GM19238 (cell line): ENCODE results near the gene SULT1C4.
"Not testable (repeated sequence)": the region's sequence is repeated elsewhere in the genome, so short reads cannot be mapped to it uniquely, and the experiment has no call there.

Source experiments
- DNase-seq: peaks from one replicate; pipeline ENCODE4 v3.0.0; 2011; ENCODE audit warnings: low spot score; ENCODE audit not compliant: insufficient read length

SULT1C4 gene

DNA sequence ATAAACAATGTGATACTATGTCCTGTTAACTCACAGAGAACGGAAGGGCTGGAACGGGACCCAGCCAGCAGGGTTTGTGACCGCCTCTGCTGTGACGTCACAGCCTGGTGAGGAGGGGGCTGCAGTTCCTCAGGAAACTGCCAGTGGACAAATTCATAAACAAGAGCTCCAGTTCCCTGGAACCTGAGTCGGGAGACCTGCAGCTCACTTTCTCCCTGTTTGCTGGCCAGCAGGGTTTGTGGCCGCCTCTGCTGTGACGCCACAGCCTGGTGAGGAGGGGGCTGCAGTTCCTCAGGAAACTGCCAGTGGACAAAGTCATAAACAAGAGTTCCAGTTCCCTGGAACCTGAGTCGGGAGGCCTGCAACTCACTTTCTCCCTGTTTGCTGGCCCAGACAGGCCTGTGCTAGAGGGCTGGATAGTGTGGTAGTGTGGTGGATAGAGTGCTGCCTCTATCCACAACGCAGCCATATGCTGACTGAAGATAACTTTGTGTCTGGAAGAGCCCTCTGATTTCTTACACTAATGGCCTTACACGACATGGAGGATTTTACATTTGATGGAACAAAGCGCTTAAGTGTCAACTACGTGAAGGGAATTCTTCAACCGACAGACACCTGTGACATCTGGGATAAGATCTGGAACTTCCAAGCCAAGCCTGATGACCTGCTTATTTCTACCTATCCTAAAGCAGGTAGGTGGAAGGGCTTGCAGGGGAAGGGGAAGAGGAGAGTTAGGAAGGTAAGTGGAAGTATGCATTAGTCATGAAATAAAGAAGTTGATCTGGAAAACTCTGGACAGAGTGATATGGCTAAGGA is at the start of gene SULT1C4:
SULT1C4 (plus strand) TSS at position 140 of the 816 bp plus-strand sequence; CDS start at position 524, 384 bp downstream.
- no peak for DNase-seq

GRCh38 chr2:108329771-108330170 is 48.0 kb upstream of the SULT1C4 start:
- no peak for DNase-seq

GRCh38 chr2:108330979-108331378 is 46.8 kb upstream of the SULT1C4 start:
- no peak for DNase-seq

GRCh38 chr2:108345951-108346350 is 31.8 kb upstream of the SULT1C4 start:
- no peak for DNase-seq

GRCh38 chr2:108346827-108347226 is 30.9 kb upstream of the SULT1C4 start:
- no peak for DNase-seq

DNA sequence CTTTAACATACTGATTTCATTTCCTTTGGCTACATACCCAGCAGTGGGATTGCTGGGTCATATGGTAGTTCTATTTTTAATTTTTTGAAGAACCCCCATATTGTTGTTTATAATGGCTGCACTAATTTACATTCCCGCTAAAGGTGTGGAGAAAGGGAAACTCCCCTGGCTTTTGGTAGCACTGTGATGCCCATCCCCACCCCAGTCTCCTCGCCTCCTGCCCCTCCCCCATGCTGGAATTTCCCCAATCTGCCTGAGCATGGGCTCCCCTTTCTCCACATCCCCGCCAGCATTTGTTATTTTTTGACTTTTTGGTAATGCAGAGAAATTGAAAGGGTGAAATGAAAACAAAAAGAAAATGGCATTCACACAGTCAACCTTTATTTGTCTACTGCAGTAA is 30.0 kb upstream of the SULT1C4 start:
- no peak for DNase-seq

DNA sequence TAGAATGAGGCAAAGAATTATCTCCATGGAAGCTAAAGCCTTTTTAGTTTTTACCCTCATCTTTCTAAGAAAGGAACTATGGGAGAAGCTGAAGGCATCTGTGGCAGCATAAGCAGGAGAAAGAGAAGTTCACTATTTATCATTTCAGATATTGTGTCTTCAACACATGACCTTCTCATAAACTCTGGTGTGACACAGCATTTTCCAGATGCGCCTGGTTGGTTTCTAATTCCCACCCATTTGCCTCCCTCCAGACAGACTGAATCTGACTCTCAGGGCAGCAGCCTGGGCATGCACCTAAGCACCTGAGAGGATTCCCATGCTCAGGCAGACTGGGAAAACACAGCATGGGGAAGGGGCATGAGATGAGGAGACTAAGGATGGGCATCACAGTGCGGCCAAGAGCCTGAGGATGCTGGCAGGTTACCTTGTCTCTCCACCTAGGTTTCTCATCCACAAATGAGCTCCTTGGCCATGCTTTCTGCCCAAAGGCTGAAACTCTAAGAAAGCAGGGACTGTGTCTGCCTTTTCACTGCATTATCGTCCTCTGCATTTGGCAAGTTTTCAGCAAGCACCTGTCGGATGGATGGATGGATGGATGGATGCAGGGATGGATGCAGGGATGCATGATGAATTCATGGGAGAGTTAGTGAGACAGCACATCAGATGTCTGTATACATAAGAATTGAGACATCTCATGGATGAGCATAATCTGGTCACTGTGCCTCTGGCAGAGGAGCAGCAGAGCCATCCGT is 28.8 kb upstream of the SULT1C4 start:
- no peak for DNase-seq

DNA sequence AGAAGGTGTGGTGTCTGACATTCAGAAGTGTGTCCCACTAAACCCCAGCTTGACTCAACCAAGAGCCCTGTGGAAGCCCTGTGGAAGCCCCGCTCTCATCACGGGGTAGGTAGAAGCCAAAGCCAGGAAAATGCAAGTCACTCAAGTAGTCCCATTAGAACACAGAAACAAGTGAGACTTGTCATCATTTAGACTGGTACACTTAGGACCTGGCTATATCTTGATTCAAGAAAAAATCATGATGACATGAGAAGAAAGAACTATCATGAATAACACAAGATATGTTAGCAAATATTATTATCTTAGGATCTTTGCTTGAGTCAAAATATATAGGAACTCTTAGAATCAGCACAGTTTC is 28.2 kb upstream of the SULT1C4 start:
- no peak for DNase-seq

DNA sequence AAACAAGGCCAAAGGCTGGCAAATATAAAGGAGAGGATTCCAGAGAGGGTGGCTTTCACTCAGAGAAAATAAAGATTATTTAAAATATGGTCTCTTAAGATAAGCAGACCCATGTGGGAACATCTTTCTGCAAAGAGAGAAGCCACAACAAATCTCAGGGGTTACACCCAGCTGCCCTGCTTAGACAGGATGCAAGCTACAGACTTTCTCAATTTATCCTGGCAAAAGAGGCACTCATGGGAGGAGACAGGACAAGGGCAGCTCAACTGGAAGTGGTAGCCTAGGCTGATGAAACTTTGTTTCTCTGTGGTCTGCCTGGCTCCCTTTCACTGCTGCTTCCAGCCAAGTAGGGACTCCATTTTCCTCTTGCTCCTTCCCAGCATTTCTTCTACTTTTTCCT is 25.9 kb upstream of the SULT1C4 start:
- no peak for DNase-seq

DNA sequence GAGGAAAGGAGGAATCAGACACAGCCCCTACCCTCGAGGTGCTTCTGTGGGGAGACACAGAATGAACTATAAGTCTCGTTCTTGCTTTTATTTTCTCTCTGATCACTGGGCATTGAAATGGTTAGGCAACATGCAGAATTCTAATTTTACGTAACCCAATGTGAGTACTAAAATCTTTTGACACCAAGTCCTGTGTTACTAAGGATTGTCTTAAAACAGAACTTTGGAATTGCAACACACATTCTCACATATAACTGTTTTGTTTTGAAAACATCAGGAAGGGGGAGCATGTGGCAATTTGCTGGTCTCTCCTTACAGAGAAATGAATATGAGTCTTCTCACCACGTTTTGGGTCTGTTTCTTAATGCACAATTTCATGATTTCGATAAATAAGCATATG is 23.6 kb upstream of the SULT1C4 start:
- no peak for DNase-seq

GRCh38 chr2:108355906-108356734 is 21.6 kb upstream of the SULT1C4 start:
- DNase-seq, result no peak

- DNase-seq, result not testable (repeated sequence)
Observed at GRCh38 chr2:108359336-108359735, 18.4 kb upstream of the SULT1C4 start.

- DNase-seq, result no peak
Observed at GRCh38 chr2:108360776-108361468, 16.8 kb upstream of the SULT1C4 start.

- no peak for DNase-seq
Observed at GRCh38 chr2:108363024-108363907, 14.5 kb upstream of the SULT1C4 start.

- no peak for DNase-seq
Observed at GRCh38 chr2:108363908-108364225, 13.9 kb upstream of the SULT1C4 start.

GRCh38 chr2:108364676-108365297 is 13.0 kb upstream of the SULT1C4 start:
- DNase-seq, result no peak

- DNase-seq, result no peak
Observed at GRCh38 chr2:108365656-108366055, 12.1 kb upstream of the SULT1C4 start.

- DNase-seq, result no peak
Observed at GRCh38 chr2:108367014-108367413, 10.7 kb upstream of the SULT1C4 start.

DNA sequence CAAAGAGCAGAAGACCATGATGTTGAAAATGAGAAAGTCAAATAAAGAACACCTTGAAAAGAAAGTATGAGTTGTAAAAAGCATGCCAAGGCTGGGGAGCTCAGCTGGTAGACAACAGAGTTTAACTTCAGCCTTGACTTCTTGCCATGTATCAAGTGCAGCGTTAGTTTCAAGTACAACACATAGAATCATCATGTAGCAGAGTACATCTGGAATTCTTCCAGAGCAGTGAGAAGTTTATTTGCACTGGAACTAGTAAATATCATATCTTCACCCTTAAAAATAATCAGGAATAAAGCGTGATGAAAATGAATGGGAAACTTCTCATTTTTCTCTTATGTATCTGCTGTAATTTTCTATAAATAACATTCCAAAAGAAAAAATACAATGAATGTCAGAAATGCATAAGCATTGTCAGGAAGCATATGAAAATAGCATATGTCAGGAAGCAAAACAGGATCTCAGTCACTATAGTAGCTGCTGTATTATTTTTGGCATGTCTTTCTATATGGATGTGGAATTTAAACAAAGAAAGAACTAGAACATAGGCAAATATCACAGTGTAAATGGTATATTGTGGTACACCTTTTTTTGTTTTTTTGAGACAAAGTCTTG is 10.1 kb upstream of the SULT1C4 start:
- DNase-seq, result no peak

DNA sequence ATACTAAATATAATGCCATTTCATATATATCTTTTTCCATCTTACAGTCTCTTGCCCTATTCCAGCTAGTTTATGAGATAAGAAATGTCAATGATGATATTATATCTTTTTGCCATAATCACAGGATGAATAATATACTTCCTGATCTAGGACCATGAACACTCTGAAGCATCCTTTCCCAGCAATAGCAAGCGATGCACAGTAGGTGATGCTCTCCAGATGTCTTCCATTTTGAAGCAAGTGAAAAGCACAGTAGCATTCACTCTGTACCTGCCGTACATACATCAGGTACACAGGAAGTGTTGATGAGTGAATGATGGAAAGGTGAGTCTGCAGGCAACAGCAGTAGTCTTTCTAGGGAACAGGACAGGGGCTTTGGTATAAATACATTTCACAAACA is 8.6 kb upstream of the SULT1C4 start:
- no peak for DNase-seq
